CD4-positive, alpha-beta T cell (primary cell): Measurements from ENCODE around the gene ZNF638. TPM values are rescaled to one million over a fixed set of nuclear protein-coding genes. Genes with fewer than 3 reads are reported as not detected.

Experiments
- ATAC-seq: fragments of 200-7000 bp; cut with Tn5 transposase; one replicate; pipeline ENCODE4 v1.10.0; 2022; ENCODE audit warnings: mild to moderate bottlenecking; ENCODE audit not compliant: poor library complexity
- CTCF ChIA-PET: fragments of 350-600 bp; sonication (Branson Sonifier 250); formaldehyde crosslinking; loops from one replicate; lab custom pipeline; 2021; ENCODE audit warnings: antibody characterized with exemption, inconsistent platforms; lab: Charles Lee
- POLR2A ChIA-PET: fragments of 350-600 bp; sonication (Branson Sonifier 250); formaldehyde crosslinking; loops from one replicate; lab custom pipeline; 2021; ENCODE audit warnings: antibody characterized with exemption, inconsistent platforms; lab: Charles Lee
- DNase-seq, 14 experiments: peaks; one replicate each; pipeline ENCODE4 v3.0.0-alpha.2; 2013 to 2020; ENCODE audit warnings: mixed read lengths in 2 of 14
- H3K27ac ChIP-seq, 2 donors: one replicate each; pipeline versions ENCODE4 v1.5.1 to v1.7.0; 2013; ENCODE audit warnings: low read length in 2 of 2, low read depth in 1 of 2, mild to moderate bottlenecking in 1 of 2
- H3K27me3 ChIP-seq, 2 experiments: 1 replicate in 1 of 2; 2 replicates in 1 of 2; pipeline versions ENCODE4 v1.6.1 to v1.7.0; 2013; ENCODE audit warnings: low read length in 2 of 2, control low read depth in 1 of 2, mild to moderate bottlenecking in 1 of 2, moderate library complexity in 1 of 2; ENCODE audit not compliant: insufficient read depth in 2 of 2, control insufficient read depth in 1 of 2
- H3K36me3 ChIP-seq: one replicate; pipeline ENCODE4 v1.6.1; 2013; ENCODE audit warnings: low read length, control low read depth; ENCODE audit not compliant: insufficient read depth
- H3K4me1 ChIP-seq: one replicate; pipeline ENCODE4 v1.6.1; 2013; ENCODE audit warnings: low read length, control low read depth; ENCODE audit not compliant: insufficient read depth
- H3K4me3 ChIP-seq: one replicate; pipeline ENCODE4 v1.5.1; 2013; ENCODE audit warnings: mild to moderate bottlenecking, low read length, moderate library complexity
- H3K9me3 ChIP-seq, 2 experiments: 1 replicate in 1 of 2; 2 replicates in 1 of 2; pipeline versions ENCODE4 v1.6.1 to v1.7.0; 2013; ENCODE audit warnings: low read length in 2 of 2, mild to moderate bottlenecking in 2 of 2, control low read depth in 1 of 2, moderate library complexity in 1 of 2; ENCODE audit not compliant: control insufficient read depth in 1 of 2, insufficient read depth in 1 of 2
- H3K27ac Mint-ChIP-seq: one replicate; pipeline ENCODE4 v1.8.0; 2020; ENCODE audit warnings: mixed read lengths
- H3K27me3 Mint-ChIP-seq: one replicate; pipeline ENCODE4 v1.8.0; 2021; ENCODE audit warnings: mixed read lengths
- H3K36me3 Mint-ChIP-seq: one replicate; pipeline ENCODE4 v1.8.0; 2021; ENCODE audit warnings: low read depth, mixed read lengths
- H3K4me1 Mint-ChIP-seq: one replicate; pipeline ENCODE4 v1.8.0; 2021; ENCODE audit warnings: low read depth, mixed read lengths
- H3K4me3 Mint-ChIP-seq: one replicate; pipeline ENCODE4 v1.8.0; 2020; ENCODE audit warnings: mild to moderate bottlenecking, mixed read lengths
- H3K9me3 Mint-ChIP-seq: one replicate; pipeline ENCODE4 v1.8.0; 2020; ENCODE audit warnings: mixed read lengths
- CTCF ChIP-seq: fragments of 200-600 bp; IDR thresholded peaks from one replicate; pipeline ENCODE4 v1.8.0; 2022; ENCODE audit warnings: antibody characterized with exemption, mild to moderate bottlenecking
- intact Hi-C, 2 experiments: fragments of 100-400 bp; cut with DNase I in 1 of 2; cut with micrococcal nuclease in 1 of 2; formaldehyde crosslinking; loops; one replicate each; pipeline versions ENCODE4 v1.15.1 to v1.9.0; 2023 to 2025; cut with DNase I, micrococcal nuclease
- total RNA-seq, 174 experiments: library from RNA in 2 of 174; stranded (reverse) in 2 of 174; gene quantifications; one replicate each; pipeline ENCODE4 v1.2.3 and lab custom pipeline; 2021 to 2026

ZNF638 gene
- total RNA-seq, 2 experiments from 2014 or later: 77.8 to 86.4 TPM

- no peaks in the 10 kb centered on the region for H3K9me3 Mint-ChIP-seq
- H3K9me3 ChIP-seq: no peaks in the 10 kb centered on the region
- H3K4me1 Mint-ChIP-seq: no peaks in the 10 kb centered on the region
- no peak for TF ChIP-seq CTCF
- DNase-seq (no peak), ATAC-seq (no peak)
- peaks cover 0 to under 1% of the 10 kb centered on the region in 2 experiments for H3K27me3 ChIP-seq
- H3K27ac Mint-ChIP-seq: no peak overlapping the region
- POLR2A ChIA-PET: no interaction called here
- no peak overlapping the region for H3K4me3 ChIP-seq
- peaks cover 4% of the 10 kb centered on the region for H3K27me3 Mint-ChIP-seq
- no peaks in the 10 kb centered on the region for H3K4me1 ChIP-seq
- no peak overlapping the region for H3K4me3 Mint-ChIP-seq
- intact Hi-C loops: no loop called here
- no peak overlapping the region for H3K27ac ChIP-seq
- CTCF ChIA-PET: no interaction called here
- H3K36me3 Mint-ChIP-seq: no peaks in the 10 kb centered on the region
- no peaks in the 10 kb centered on the region for H3K36me3 ChIP-seq
These were observed 150.5 kb downstream of the ZNF638 start for GRCh38 chr2:71482055-71482454.

- no peaks in the 10 kb centered on the region for H3K36me3 Mint-ChIP-seq
These were observed 151.7 kb downstream of the ZNF638 start for GRCh38 chr2:71483246-71483645.

GRCh38 chr2:71484354-71484753 lies 152.8 kb downstream of the ZNF638 start:
- no peak overlapping the region for H3K27ac ChIP-seq
- H3K9me3 Mint-ChIP-seq: no peaks in the 10 kb centered on the region
- no peaks in the 10 kb centered on the region for H3K4me1 ChIP-seq
- POLR2A ChIA-PET: no interaction called here
- no peak overlapping the region for H3K4me3 ChIP-seq
- DNase-seq (no peak), ATAC-seq (no peak)
- H3K4me1 Mint-ChIP-seq: no peaks in the 10 kb centered on the region
- no peak for TF ChIP-seq CTCF
- intact Hi-C loops: no loop called here
- no peaks in the 10 kb centered on the region for H3K9me3 ChIP-seq
- H3K27me3 ChIP-seq: peaks cover 0 to 2% of the 10 kb centered on the region in 2 experiments
- no peak overlapping the region for H3K4me3 Mint-ChIP-seq
- no peak overlapping the region for H3K27ac Mint-ChIP-seq
- H3K36me3 Mint-ChIP-seq: no peaks in the 10 kb centered on the region
- H3K36me3 ChIP-seq: no peaks in the 10 kb centered on the region
- peaks cover 11% of the 10 kb centered on the region for H3K27me3 Mint-ChIP-seq
- CTCF ChIA-PET: no interaction called here

More at GRCh38 chr2:71483246-71483645, 151.7 kb downstream of the ZNF638 start:
- ATAC-seq: no peak
- H3K27me3 Mint-ChIP-seq: peaks cover 4% of the 10 kb centered on the region
- H3K4me1 Mint-ChIP-seq: no peaks in the 10 kb centered on the region
- H3K4me3 ChIP-seq: no peak overlapping the region
- no peak overlapping the region for H3K4me3 Mint-ChIP-seq
- POLR2A ChIA-PET: no interaction called here
- CTCF ChIA-PET: no interaction called here
- H3K36me3 ChIP-seq: no peaks in the 10 kb centered on the region
- intact Hi-C loops: no loop called here
- no peak for TF ChIP-seq CTCF
- H3K9me3 ChIP-seq: no peaks in the 10 kb centered on the region
- no peak overlapping the region for H3K27ac Mint-ChIP-seq
- H3K27ac ChIP-seq: no peak overlapping the region
- DNase-seq: no peak
- H3K9me3 Mint-ChIP-seq: no peaks in the 10 kb centered on the region
- H3K4me1 ChIP-seq: no peaks in the 10 kb centered on the region
- peaks cover 0 to 2% of the 10 kb centered on the region in 2 experiments for H3K27me3 ChIP-seq

Other genes with a start within 250 kb of the ZNF638 start
- gene MCEE, start 201.6 kb upstream of the ZNF638 start, total RNA-seq: 1 to 10 TPM; 4.3 to 8.0 TPM
- 10 to 100 TPM; 36.7 to 38.2 TPM for gene MPHOSPH10, start 201.1 kb upstream of the ZNF638 start, total RNA-seq
- 1 to 10 TPM; 2.3 to 2.5 TPM for gene PAIP2B, start 104.7 kb upstream of the ZNF638 start, total RNA-seq
- gene DYSF, start 121.8 kb downstream of the ZNF638 start, total RNA-seq: under 1 TPM; 0.27 to 0.31 TPM